ENCODE data around the gene USP24. TPM values are rescaled to one million over a fixed set of nuclear protein-coding genes. Genes with fewer than 3 reads are reported as not detected.

The USP24 gene
- polyA plus RNA-seq, 1 of the 3 experiments (the other 2 are of a cell fraction) = 8.1 TPM

GRCh38 chr1:55224729-55225128, 9.6 kb upstream of the USP24 start:
- DNase-seq = no peak
- TF ChIP-seq EZH2phosphoT487 (IDR thresholded peaks at IDR 0.05; ENCODE audit: borderline replicate concordance, low read depth) (no peak), ELF1 (IDR thresholded peaks at IDR 0.05) (no peak), TEAD4 (IDR thresholded peaks at IDR 0.05; ENCODE audit: borderline replicate concordance, insufficient read depth) (no peak), USF2 (IDR thresholded peaks at IDR 0.05; ENCODE audit: borderline replicate concordance, low read depth, low read length) (no peak), USF1 (IDR thresholded peaks at IDR 0.05; ENCODE audit: borderline replicate concordance, low read depth) (no peak), TCF12 (IDR thresholded peaks at IDR 0.05) (no peak), FOXJ3 (CRISPR knock-in tag; IDR thresholded peaks at IDR 0.05) (no peak), REST (IDR thresholded peaks at IDR 0.05; ENCODE audit: low read depth, low read length) (no peak), NRF1 (IDR thresholded peaks at IDR 0.05; ENCODE audit: low read depth, low read length) (no peak), SMC3 (IDR thresholded peaks at IDR 0.05; ENCODE audit: low read depth, low read length) (no peak), NFIC (IDR thresholded peaks at IDR 0.05; ENCODE audit: borderline replicate concordance) (no peak), SIN3A (IDR thresholded peaks at IDR 0.05; ENCODE audit: borderline replicate concordance, low read depth, low read length) (no peak), YY1 (IDR thresholded peaks at IDR 0.05; ENCODE audit: low read depth) (no peak), MEF2A (IDR thresholded peaks at IDR 0.05; ENCODE audit: borderline replicate concordance, low read depth) (no peak), PBX3 (IDR thresholded peaks at IDR 0.05) (no peak)
- CTCF ChIA-PET = interaction anchor here (1.0 kb wide), 2 partner anchors 52 to 53 kb away, joined by 3 read pairs; no protein-coding TSS in a partner anchor

More at GRCh38 chr1:55224729-55225128, 9.6 kb upstream of the USP24 start:
- POLR2A ChIA-PET = no interaction called here
- Histone ChIP-seq H4K20me1 (ENCODE audit: insufficient read depth) (no peaks in the 10 kb centered on the region), H3K27ac (ENCODE audit: low read depth in 2 of 2, low read length in 1 of 2) (no peak overlapping the region), H3K79me2 (ENCODE audit: insufficient read depth) (no peaks in the 10 kb centered on the region), H3K27me3 (ENCODE audit: insufficient read depth) (no peaks in the 10 kb centered on the region), H2AFZ (ENCODE audit: low read depth) (no peak overlapping the region), H3F3A (replicated peaks; ENCODE audit: insufficient read depth) (no peaks in the 10 kb centered on the region), H3K9me2 (no peaks in the 10 kb centered on the region), H3K4me2 (no peak overlapping the region), H3K9ac (no peak overlapping the region), H3K9me3 (peaks cover 5% of the 10 kb centered on the region), H3K4me1 (ENCODE audit: control insufficient read depth in 1 of 2, insufficient read depth in 2 of 2, low read depth in 1 of 2, low read length in 1 of 2) (no peaks in the 10 kb centered on the region), H3K4me3 (ENCODE audit: low read depth in 2 of 2, low read length in 1 of 2) (no peak overlapping the region), H3K36me3 (replicated peaks in 1 of 2; ENCODE audit: control insufficient read depth in 1 of 2, insufficient read depth in 2 of 2, low read length in 1 of 2) (no peaks in the 10 kb centered on the region)
- 56% methylated on average over 1 of the region's 1 CpG for WGBS (ENCODE audit: low lambda C conversion rate)
